ENCODE results near the gene GSTA2. TPM values are rescaled to one million over a fixed set of nuclear protein-coding genes. Genes with fewer than 3 reads are reported as not detected.
"Not testable (repeated sequence)": the region's sequence is repeated elsewhere in the genome, so short reads cannot be mapped to it uniquely, and the experiment has no call there.

GSTA2 gene
- total RNA-seq, 1 experiment from 2014 or later = 0.32 TPM

- in situ Hi-C loops (cut with HindIII; ENCODE audit: low pct_unique_long_range_greater_than_20kb, low sequenced_read_pairs) = not testable (repeated sequence)
These were observed 58.3 kb downstream of the GSTA2 start for GRCh38 chr6:52704781-52705502.

DNA sequence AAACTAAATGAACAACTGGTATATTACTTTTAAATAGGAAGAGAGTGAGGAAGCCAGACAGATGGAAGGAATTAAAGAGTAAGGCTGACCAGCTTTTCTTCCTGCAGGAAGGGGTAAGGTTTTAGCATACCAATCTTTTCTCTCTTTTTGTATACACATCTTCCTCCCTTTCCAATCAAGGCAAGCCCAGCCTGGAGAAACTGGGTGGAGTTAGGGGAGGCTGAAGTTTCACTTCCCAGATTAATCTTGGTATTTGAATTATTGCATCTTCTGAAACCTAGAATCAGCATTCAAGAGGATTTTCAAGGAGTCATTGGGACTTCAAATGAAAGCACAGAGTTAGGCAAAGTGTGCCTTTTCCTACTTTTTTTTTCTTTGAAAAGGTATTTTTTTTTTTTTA lies 59.2 kb downstream of the GSTA2 start:
- in situ Hi-C loops (cut with HindIII; ENCODE audit: low pct_unique_long_range_greater_than_20kb, low sequenced_read_pairs) = no loop called here
- no peak for DNase-seq (ENCODE audit: low read depth, low spot score)

More at GRCh38 chr6:52704781-52705502, 58.3 kb downstream of the GSTA2 start:
- not testable (repeated sequence) for DNase-seq (ENCODE audit: low read depth, low spot score)

Other genes starting within 250 kb of the GSTA2 start
- 11.4 and 11.5 TPM in 2 replicates for gene TRAM2, start 186.4 kb downstream of the GSTA2 start, total RNA-seq (2014; rRNA removed; shearing (Covaris generic))
- 58.5 and 61.2 TPM in 2 replicates for gene TMEM14A, start 92.4 kb downstream of the GSTA2 start, total RNA-seq (2014; rRNA removed; shearing (Covaris generic))
- gene GSTA1, start 40.3 kb upstream of the GSTA2 start, total RNA-seq (2014; rRNA removed; shearing (Covaris generic)) = not detected in 2 replicates
- not detected in 2 replicates for gene GSTA5, start 77.3 kb upstream of the GSTA2 start, total RNA-seq (2014; rRNA removed; shearing (Covaris generic))
- gene GSTA3, start 146.2 kb upstream of the GSTA2 start, total RNA-seq (2014; rRNA removed; shearing (Covaris generic)) = 0.80 TPM in 1 of 2 replicates, not detected in the other
- gene GSTA4, start 231.8 kb upstream of the GSTA2 start, total RNA-seq (2014; rRNA removed; shearing (Covaris generic)) = 24.9 and 25.3 TPM in 2 replicates

All from SK-MEL-5 (cell line).